ENCODE data around the gene SLC26A8.

Gene SLC26A8

GRCh38 chr6:36023996-36024795 lies at the start of gene SLC26A8:
TSS of gene SLC26A8 (minus strand) at chr6:36024641. CDS start at chr6:36019707, 4,934 bp downstream.
- DNase-seq (ENCODE audit: low read depth) = no peak

- DNase-seq (ENCODE audit: low read depth) = no peak
Observed at GRCh38 chr6:36073587-36073986, 49.1 kb upstream of the SLC26A8 start.

- DNase-seq (ENCODE audit: low read depth) = no peak
Observed at GRCh38 chr6:36072681-36073080, 48.2 kb upstream of the SLC26A8 start.

GRCh38 chr6:36071714-36072113 lies 47.3 kb upstream of the SLC26A8 start:
- DNase-seq (ENCODE audit: low read depth) = no peak

GRCh38 chr6:36071281-36071680 lies 46.8 kb upstream of the SLC26A8 start:
- no peak for DNase-seq (ENCODE audit: low read depth)

GRCh38 chr6:36070252-36070651 lies 45.8 kb upstream of the SLC26A8 start:
- DNase-seq (ENCODE audit: low read depth) = no peak

- no peak for DNase-seq (ENCODE audit: low read depth)
Observed at GRCh38 chr6:36069573-36069972, 45.1 kb upstream of the SLC26A8 start.

GRCh38 chr6:36068586-36068985 lies 44.1 kb upstream of the SLC26A8 start:
- DNase-seq (ENCODE audit: low read depth) = no peak

GRCh38 chr6:36068012-36068392 lies 43.6 kb upstream of the SLC26A8 start:
- DNase-seq (ENCODE audit: low read depth) = no peak

GRCh38 chr6:36067374-36068011 lies 43.1 kb upstream of the SLC26A8 start:
- DNase-seq (ENCODE audit: low read depth) = no peak

GRCh38 chr6:36066817-36067216 lies 42.4 kb upstream of the SLC26A8 start:
- DNase-seq (ENCODE audit: low read depth) = no peak

- DNase-seq (ENCODE audit: low read depth) = no peak
Observed at GRCh38 chr6:36065916-36066315, 41.5 kb upstream of the SLC26A8 start.

GRCh38 chr6:36064770-36065396 lies 40.4 kb upstream of the SLC26A8 start:
- DNase-seq (ENCODE audit: low read depth) = no peak

GRCh38 chr6:36063318-36064060 lies 39.0 kb upstream of the SLC26A8 start:
- peak; percentile 31 for DNase-seq (ENCODE audit: low read depth)

GRCh38 chr6:36062247-36062646 lies 37.8 kb upstream of the SLC26A8 start:
- DNase-seq (ENCODE audit: low read depth) = no peak

- DNase-seq (ENCODE audit: low read depth) = no peak
Observed at GRCh38 chr6:36061236-36061635, 36.8 kb upstream of the SLC26A8 start.

GRCh38 chr6:36056178-36056577 lies 31.7 kb upstream of the SLC26A8 start:
- no peak for DNase-seq (ENCODE audit: low read depth)

GRCh38 chr6:36054956-36055355 lies 30.5 kb upstream of the SLC26A8 start:
- DNase-seq (ENCODE audit: low read depth) = no peak

- DNase-seq (ENCODE audit: low read depth) = no peak
Observed at GRCh38 chr6:36054415-36054814, 30.0 kb upstream of the SLC26A8 start.

- no peak for DNase-seq (ENCODE audit: low read depth)
Observed at GRCh38 chr6:36053878-36054277, 29.4 kb upstream of the SLC26A8 start.

- DNase-seq (ENCODE audit: low read depth) = no peak
Observed at GRCh38 chr6:36052097-36052496, 27.7 kb upstream of the SLC26A8 start.

GRCh38 chr6:36050947-36051710 lies 26.7 kb upstream of the SLC26A8 start:
- no peak for DNase-seq (ENCODE audit: low read depth)

All from CMK (cell line).